Duodenal mucosa (tissue), 2 donors: Measurements from ENCODE around the gene SLC38A3.

Source experiments
- H3K27ac ChIP-seq: one replicate; pipeline ENCODE4 v1.7.0; 2013; ENCODE audit warnings: low read depth, low read length
- H3K27me3 ChIP-seq, 2 donors: one replicate each; pipeline ENCODE4 v1.7.0; 2013; ENCODE audit warnings: low read length in 2 of 2, control low read depth in 1 of 2; ENCODE audit not compliant: insufficient read depth in 2 of 2, control insufficient read depth in 1 of 2
- H3K36me3 ChIP-seq, 2 donors: one replicate each; pipeline ENCODE4 v1.7.0; 2013; ENCODE audit warnings: low read length in 2 of 2, control low read depth in 1 of 2; ENCODE audit not compliant: insufficient read depth in 2 of 2, control insufficient read depth in 1 of 2
- H3K4me1 ChIP-seq, 2 donors: one replicate each; pipeline ENCODE4 v1.7.0; 2013; ENCODE audit warnings: low read length in 2 of 2, control low read depth in 1 of 2; ENCODE audit not compliant: insufficient read depth in 2 of 2, control insufficient read depth in 1 of 2
- H3K4me3 ChIP-seq, 2 donors: one replicate each; pipeline ENCODE4 v1.7.0; 2013; ENCODE audit warnings: low read length in 2 of 2, low read depth in 1 of 2
- H3K9ac ChIP-seq, 2 donors: one replicate each; pipeline ENCODE4 v1.7.0; 2013; ENCODE audit warnings: low read length in 2 of 2, low read depth in 1 of 2
- H3K9me3 ChIP-seq, 2 donors: one replicate each; pipeline ENCODE4 v1.7.0; 2013; ENCODE audit warnings: low read length in 2 of 2, control low read depth in 1 of 2; ENCODE audit not compliant: control insufficient read depth in 1 of 2

The SLC38A3 gene

GRCh38 chr3:50269977-50270413 lies 64.9 kb downstream of the SLC38A3 start:
- Histone ChIP-seq H3K9me3 (no peaks in the 10 kb centered on the region), H3K4me1 (peaks cover 67 to 84% of the 10 kb centered on the region in 2 donors), H3K27ac (peak overlapping the region; percentile 69), H3K27me3 (peaks cover 2 to 4% of the 10 kb centered on the region in 2 donors), H3K36me3 (peaks cover 0 to 1% of the 10 kb centered on the region in 2 donors), H3K9ac (peak overlapping the region; percentile 91 to 96), H3K4me3 (peak overlapping the region; percentile 69 to 74)

- no peaks in the 10 kb centered on the region for H3K9me3 ChIP-seq
- H3K4me1 ChIP-seq, result peaks cover 60 to 78% of the 10 kb centered on the region in 2 donors
- peak overlapping the region; percentile 69 to 74 for H3K4me3 ChIP-seq
Observed at GRCh38 chr3:50270422-50271224, 65.6 kb downstream of the SLC38A3 start.

More at GRCh38 chr3:50270422-50271224, 65.6 kb downstream of the SLC38A3 start:
- Histone ChIP-seq H3K27me3 (peaks cover 4 to 6% of the 10 kb centered on the region in 2 donors), H3K27ac (peak overlapping the region; percentile 69), H3K9ac (peak overlapping the region; percentile 91 to 96), H3K36me3 (peaks cover 0 to 4% of the 10 kb centered on the region in 2 donors)
